ENCODE measurements around the gene AATK. TPM values are rescaled to one million over a fixed set of nuclear protein-coding genes. Genes with fewer than 3 reads are reported as not detected.

Gene AATK
- total and polyA plus RNA-seq, 2 of the 4 experiments (the other 2 are of a cell fraction) = under 0.01 to 0.21 TPM

- H4K91ac ChIP-seq (ENCODE audit: insufficient read depth, low read depth, low read length) = no peak overlapping the region
- no peak overlapping the region for H3K4ac ChIP-seq (ENCODE audit: low read depth, low read length)
- no peaks in the 10 kb centered on the region for H3K27me3 ChIP-seq (ENCODE audit: control insufficient read depth, insufficient read depth, low read length)
- TF ChIP-seq BHLHE40 (IDR thresholded peaks at IDR 0.05; ENCODE audit: low read depth, low read length) (no peak), ELK1 (IDR thresholded peaks at IDR 0.05; ENCODE audit: borderline replicate concordance, low read depth, low read length) (no peak), NFE2L2 (IDR thresholded peaks at IDR 0.05; ENCODE audit: low read depth, low read length) (no peak), FOS (IDR thresholded peaks at IDR 0.05; ENCODE audit: low read depth, low read length) (no peak), RFX5 (IDR thresholded peaks at IDR 0.05; ENCODE audit: low read depth, low read length) (no peak), CEBPB (IDR thresholded peaks at IDR 0.05; ENCODE audit: low read depth, low read length) (no peak), POLR2A (IDR thresholded peaks at IDR 0.05; ENCODE audit: low read depth, low read length) (no peak), MAFK (IDR thresholded peaks at IDR 0.05; ENCODE audit: low read depth, low read length) (no peak), MAZ (IDR thresholded peaks at IDR 0.05; ENCODE audit: borderline replicate concordance, low read depth, low read length) (no peak), CHD1 (IDR thresholded peaks at IDR 0.05; ENCODE audit: low read depth, low read length) (no peak), SMC3 (IDR thresholded peaks at IDR 0.05; ENCODE audit: low read depth, low read length) (no peak), MXI1 (IDR thresholded peaks at IDR 0.05; ENCODE audit: borderline replicate concordance, low read depth, low read length) (no peak)
- TF ChIP-seq, protein P1, sequence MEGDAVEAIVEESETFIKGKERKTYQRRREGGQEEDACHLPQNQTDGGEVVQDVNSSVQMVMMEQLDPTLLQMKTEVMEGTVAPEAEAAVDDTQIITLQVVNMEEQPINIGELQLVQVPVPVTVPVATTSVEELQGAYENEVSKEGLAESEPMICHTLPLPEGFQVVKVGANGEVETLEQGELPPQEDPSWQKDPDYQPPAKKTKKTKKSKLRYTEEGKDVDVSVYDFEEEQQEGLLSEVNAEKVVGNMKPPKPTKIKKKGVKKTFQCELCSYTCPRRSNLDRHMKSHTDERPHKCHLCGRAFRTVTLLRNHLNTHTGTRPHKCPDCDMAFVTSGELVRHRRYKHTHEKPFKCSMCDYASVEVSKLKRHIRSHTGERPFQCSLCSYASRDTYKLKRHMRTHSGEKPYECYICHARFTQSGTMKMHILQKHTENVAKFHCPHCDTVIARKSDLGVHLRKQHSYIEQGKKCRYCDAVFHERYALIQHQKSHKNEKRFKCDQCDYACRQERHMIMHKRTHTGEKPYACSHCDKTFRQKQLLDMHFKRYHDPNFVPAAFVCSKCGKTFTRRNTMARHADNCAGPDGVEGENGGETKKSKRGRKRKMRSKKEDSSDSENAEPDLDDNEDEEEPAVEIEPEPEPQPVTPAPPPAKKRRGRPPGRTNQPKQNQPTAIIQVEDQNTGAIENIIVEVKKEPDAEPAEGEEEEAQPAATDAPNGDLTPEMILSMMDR (conservative IDR thresholded peaks at IDR 0.05; ENCODE audit: low read depth, low read length) = no peak
- TF ChIP-seq, protein P2, sequence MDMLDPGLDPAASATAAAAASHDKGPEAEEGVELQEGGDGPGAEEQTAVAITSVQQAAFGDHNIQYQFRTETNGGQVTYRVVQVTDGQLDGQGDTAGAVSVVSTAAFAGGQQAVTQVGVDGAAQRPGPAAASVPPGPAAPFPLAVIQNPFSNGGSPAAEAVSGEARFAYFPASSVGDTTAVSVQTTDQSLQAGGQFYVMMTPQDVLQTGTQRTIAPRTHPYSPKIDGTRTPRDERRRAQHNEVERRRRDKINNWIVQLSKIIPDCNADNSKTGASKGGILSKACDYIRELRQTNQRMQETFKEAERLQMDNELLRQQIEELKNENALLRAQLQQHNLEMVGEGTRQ (IDR thresholded peaks at IDR 0.05; ENCODE audit: low read depth, low read length) = no peak
- H3K4me2 ChIP-seq (ENCODE audit: low read depth, low read length) = no peak overlapping the region
- in situ Hi-C loops (cut with MboI; ENCODE audit: low sequenced_read_pairs) (no loop called here), intact Hi-C loops (cut with micrococcal nuclease) (no loop called here), dilution Hi-C loops (cut with HindIII; ENCODE audit: low sequenced_read_pairs, unreplicated experiment) (no loop called here)
- no peak for DNase-seq
- H3K14ac ChIP-seq (replicated peaks; ENCODE audit: low read depth, low read length) = no peak overlapping the region
- no peak overlapping the region for H2AK9ac ChIP-seq (replicated peaks; ENCODE audit: low read depth, low read length, poor library complexity)
- no peak overlapping the region for H3K4me3 ChIP-seq (ENCODE audit: insufficient read depth, low read depth, low read length)
- no peak overlapping the region for H3K27ac ChIP-seq (ENCODE audit: insufficient read depth, low read length)
- no peak overlapping the region for H2BK15ac ChIP-seq (ENCODE audit: low read depth, low read length)
- H2AFZ ChIP-seq (replicated peaks; ENCODE audit: low read length, poor library complexity) = no peak overlapping the region
- ATAC-seq (ENCODE audit: low read depth) = no peak
- H3K4me1 ChIP-seq (ENCODE audit: control insufficient read depth, insufficient read depth, low read length) = no peaks in the 10 kb centered on the region
- no peak overlapping the region for H2BK120ac ChIP-seq (ENCODE audit: low read depth, low read length)
- H3K9me1 ChIP-seq (ENCODE audit: insufficient read depth, low read length) = no peaks in the 10 kb centered on the region
- no peak overlapping the region for H3K56ac ChIP-seq (ENCODE audit: extremely low read depth, insufficient read depth, low read length)
- no peak overlapping the region for H3K18ac ChIP-seq (ENCODE audit: low read depth, low read length)
- no peak overlapping the region for H3K9ac ChIP-seq (ENCODE audit: low read depth, low read length)
- no peak overlapping the region for H4K5ac ChIP-seq (ENCODE audit: low read depth, low read length)
- H4K8ac ChIP-seq (ENCODE audit: low read depth in 2 of 2, low read length in 2 of 2) = no peak overlapping the region
- H3K79me1 ChIP-seq (ENCODE audit: low read depth in 1 of 2, low read length in 2 of 2) = no peaks in the 10 kb centered on the region
- no peak overlapping the region for H2BK5ac ChIP-seq (ENCODE audit: low read depth, low read length, poor library complexity, severe bottlenecking)
- H3K9me3 ChIP-seq (ENCODE audit: control insufficient read depth, insufficient read depth, low read length) = no peaks in the 10 kb centered on the region
- H2BK20ac ChIP-seq (ENCODE audit: low read depth, low read length) = no peak overlapping the region
- no peak overlapping the region for H3K23ac ChIP-seq (ENCODE audit: low read depth, low read length)
- POLR2A ChIA-PET (ENCODE audit: unreplicated experiment) = no interaction called here
- no TSS peak for BruUV-seq (replicated peaks)
- 90% methylated on average over 3 of the region's 21 CpGs; no CpG with 5 or more reads in 1 of the 2 experiments for WGBS, 2 experiments (ENCODE audit: extremely low coverage in 2 of 2, insufficient read length in 1 of 2)
- no peaks in the 10 kb centered on the region; the same call in 1 of the 2 replicates for H4K20me1 ChIP-seq (ENCODE audit: insufficient read depth, low read length)
- CTCF ChIA-PET = no interaction called here
- H2AK5ac ChIP-seq (ENCODE audit: low read depth, low read length) = no peak overlapping the region
- peaks cover 6% of the 10 kb centered on the region for H3K36me3 ChIP-seq (ENCODE audit: control insufficient read depth, insufficient read depth, low read length)
These were observed 31.9 kb upstream of the AATK start for GRCh38 chr17:81197831-81198490.

Data from IMR-90 (cell line).